Testis (tissue), 2 donors: ENCODE measurements around the gene CMKLR1.

Experiments
- CTCF ChIP-seq, 3 experiments: fragments of 450-650 bp in 2 of 3; fragments of 200-600 bp in 1 of 3; sonication (generic) in 1 of 3; IDR thresholded peaks; one replicate each; pipeline ENCODE4 v1.5.1; 2016 to 2019; ENCODE audit warnings: antibody characterized with exemption in 3 of 3, mild to moderate bottlenecking in 2 of 3, moderate library complexity in 1 of 3
- POLR2A ChIP-seq: fragments of 450-650 bp; IDR thresholded peaks from one replicate; pipeline ENCODE4 v1.6.1; 2017; ENCODE audit warnings: antibody characterized with exemption, mild to moderate bottlenecking, moderate library complexity

- TF ChIP-seq CTCF (IDR thresholded peaks at IDR 0.05) (no peak), POLR2A (no peak)
Measured at GRCh38 chr12:108382437-108382801, 43.3 kb upstream of the CMKLR1 start.
